Ishikawa (cell line): Measurements from ENCODE around the gene IL31.

Source experiments
- CEBPB ChIP-seq: IDR thresholded peaks from 2 replicates; pipeline ENCODE4 v1.6.1; 2012
- CREB1 ChIP-seq: IDR thresholded peaks from 2 replicates; pipeline ENCODE4 v1.6.1; 2012; ENCODE audit warnings: low read depth
- FOXM1 ChIP-seq: IDR thresholded peaks from 2 replicates; pipeline ENCODE4 v1.6.1; 2012; ENCODE audit warnings: low read depth, borderline replicate concordance
- RAD21 ChIP-seq: IDR thresholded peaks from 2 replicates; pipeline ENCODE4 v1.6.1; 2012; ENCODE audit warnings: low read depth
- TAF1 ChIP-seq: IDR thresholded peaks from 2 replicates; pipeline ENCODE4 v1.6.1; 2012; ENCODE audit warnings: low read depth, mild to moderate bottlenecking
- ZBTB7A ChIP-seq: IDR thresholded peaks from 2 replicates; pipeline ENCODE4 v1.6.1; 2012; ENCODE audit warnings: low read depth

IL31 gene

GRCh38 chr12:122123761-122124145 lies 50.3 kb downstream of the IL31 start:
- TF ChIP-seq CREB1 (no peak), TAF1 (no peak)

- TF ChIP-seq CEBPB = no peak
- TF ChIP-seq RAD21 = peak; percentile 86
- peak; percentile 73 for TF ChIP-seq ZBTB7A
- TF ChIP-seq FOXM1 = no peak
Measured at GRCh38 chr12:122123051-122123760, 50.8 kb downstream of the IL31 start.
